ENCODE measurements around the gene FGF9.

GRCh38 chr13:21709697-21710096 is 38.8 kb downstream of the FGF9 start:
- TF ChIP-seq CTCF (IDR thresholded peaks at IDR 0.05) (no peak), EP300 (IDR thresholded peaks at IDR 0.05) (no peak), POLR2AphosphoS5 (IDR thresholded peaks at IDR 0.05) (no peak)

Measured in stomach (tissue), 4 donors.